Muscle of leg (tissue), 11 donors: ENCODE measurements around the gene CANT1. TPM values are rescaled to one million over a fixed set of nuclear protein-coding genes. Genes with fewer than 3 reads are reported as not detected.

ENCODE experiments used
- DNase-seq: peaks from one replicate; pipeline ENCODE4 v3.0.0; 2013
- H3K27ac ChIP-seq: one replicate; pipeline ENCODE4 v1.5.1; 2013; ENCODE audit warnings: mild to moderate bottlenecking, low read length, control low read depth
- H3K27me3 ChIP-seq: one replicate; pipeline ENCODE4 v1.6.1; 2013; ENCODE audit warnings: low read length; ENCODE audit not compliant: control insufficient read depth, insufficient read depth
- H3K36me3 ChIP-seq: one replicate; pipeline ENCODE4 v1.6.1; 2013; ENCODE audit warnings: low read length; ENCODE audit not compliant: control insufficient read depth, insufficient read depth
- H3K4me1 ChIP-seq: one replicate; pipeline ENCODE4 v1.6.1; 2013; ENCODE audit warnings: low read length; ENCODE audit not compliant: control insufficient read depth, insufficient read depth
- H3K4me3 ChIP-seq: one replicate; pipeline ENCODE4 v1.5.1; 2013; ENCODE audit warnings: low read length, control low read depth
- H3K9me3 ChIP-seq: replicated peaks from 2 replicates; pipeline ENCODE4 v1.6.1; 2013; ENCODE audit warnings: low read depth, low read length; ENCODE audit not compliant: control insufficient read depth
- WGBS: methylation state at CpG from one replicate; pipeline ENCODE4 v1.1.5; 2013; ENCODE audit warnings: missing lambda C conversion rate; ENCODE audit not compliant: insufficient coverage; 5-methylcytosine and 5-hydroxymethylcytosine counted together
- polyA plus RNA-seq, 8 donors: library from polyadenylated mRNA; unstranded; fragments of 120-200 nt; gene quantifications; one replicate each; pipeline versions ENCODE4 v1.2.1 to v1.2.3, GENCODE V29; 2013; ENCODE audit warnings: inconsistent platforms in 1 of 8, low replicate concordance in 1 of 8; ENCODE audit not compliant: insufficient read length in 8 of 8, insufficient read depth in 1 of 8
- total RNA-seq: library from RNA; stranded (reverse); fragments of 120-200 nt; gene quantifications from one replicate; pipeline ENCODE4 v1.2.4, GENCODE V29; 2013

Gene CANT1
- total and polyA plus RNA-seq, 9 donors = 21.7 to 41.5 (median 32.8) TPM

GRCh38 chr17:79049821-79050220, 40.3 kb upstream of the CANT1 start:
- Histone ChIP-seq H3K36me3 (no peaks in the 10 kb centered on the region), H3K27me3 (peaks cover 45% of the 10 kb centered on the region), H3K4me1 (peaks cover 41% of the 10 kb centered on the region), H3K27ac (no peak overlapping the region), H3K9me3 (peaks cover 12% of the 10 kb centered on the region), H3K4me3 (no peak overlapping the region)
- DNase-seq = no peak
- WGBS = 92% methylated on average over 6 of the region's 11 CpGs

GRCh38 chr17:79048826-79049755, 39.5 kb upstream of the CANT1 start:
- 78% methylated on average over 15 of the region's 21 CpGs for WGBS
- H3K4me1 ChIP-seq = peaks cover 41% of the 10 kb centered on the region
- DNase-seq = no peak
- H3K27ac ChIP-seq = no peak overlapping the region
- peaks cover 8% of the 10 kb centered on the region for H3K9me3 ChIP-seq
- H3K4me3 ChIP-seq = no peak overlapping the region
- H3K36me3 ChIP-seq = no peaks in the 10 kb centered on the region
- H3K27me3 ChIP-seq = peaks cover 52% of the 10 kb centered on the region

GRCh38 chr17:79047923-79048825, 38.6 kb upstream of the CANT1 start:
- no peak overlapping the region for H3K4me3 ChIP-seq

GRCh38 chr17:79047291-79047920, 37.8 kb upstream of the CANT1 start:
- peaks cover 55% of the 10 kb centered on the region for H3K27me3 ChIP-seq
- H3K27ac ChIP-seq = peak overlapping the region; percentile 74
- DNase-seq = no peak
- peaks cover 4% of the 10 kb centered on the region for H3K9me3 ChIP-seq
- WGBS = 61% methylated on average over 25 of the region's 30 CpGs
- peaks cover 41% of the 10 kb centered on the region for H3K4me1 ChIP-seq
- no peak overlapping the region for H3K4me3 ChIP-seq
- no peaks in the 10 kb centered on the region for H3K36me3 ChIP-seq

More at GRCh38 chr17:79047923-79048825, 38.6 kb upstream of the CANT1 start:
- H3K27ac ChIP-seq = no peak overlapping the region
- H3K27me3 ChIP-seq = peaks cover 55% of the 10 kb centered on the region
- DNase-seq = no peak
- 79% methylated on average over 37 of the region's 41 CpGs for WGBS
- no peaks in the 10 kb centered on the region for H3K36me3 ChIP-seq
- H3K4me1 ChIP-seq = peaks cover 41% of the 10 kb centered on the region
- peaks cover 4% of the 10 kb centered on the region for H3K9me3 ChIP-seq

- Histone ChIP-seq H3K27me3 (peaks cover 56% of the 10 kb centered on the region), H3K9me3 (peaks cover 4% of the 10 kb centered on the region), H3K27ac (peak overlapping the region; percentile 76), H3K4me1 (peaks cover 41% of the 10 kb centered on the region), H3K36me3 (no peaks in the 10 kb centered on the region), H3K4me3 (no peak overlapping the region)
- peak; percentile 96 for DNase-seq
- 13% methylated on average over 9 of the region's 15 CpGs for WGBS
Measured at GRCh38 chr17:79046916-79047280, 37.3 kb upstream of the CANT1 start.

- peak; percentile 87 for DNase-seq
- no peaks in the 10 kb centered on the region for H3K36me3 ChIP-seq
- WGBS = 26% methylated on average over 20 of the region's 25 CpGs
- H3K4me1 ChIP-seq = peaks cover 41% of the 10 kb centered on the region
- peak overlapping the region; percentile 76 for H3K27ac ChIP-seq
- peaks cover 4% of the 10 kb centered on the region for H3K9me3 ChIP-seq
- no peak overlapping the region for H3K4me3 ChIP-seq
- H3K27me3 ChIP-seq = peaks cover 57% of the 10 kb centered on the region
Measured at GRCh38 chr17:79046197-79046915, 36.8 kb upstream of the CANT1 start.

GRCh38 chr17:79045842-79046196, 36.3 kb upstream of the CANT1 start:
- Histone ChIP-seq H3K4me1 (peaks cover 41% of the 10 kb centered on the region), H3K9me3 (peaks cover 4% of the 10 kb centered on the region), H3K4me3 (no peak overlapping the region), H3K27me3 (peaks cover 55% of the 10 kb centered on the region), H3K36me3 (no peaks in the 10 kb centered on the region), H3K27ac (no peak overlapping the region)
- 2% methylated on average over 11 of the region's 11 CpGs for WGBS
- peak; percentile 89 for DNase-seq

GRCh38 chr17:79045001-79045729, 35.6 kb upstream of the CANT1 start:
- H3K27ac ChIP-seq = no peak overlapping the region
- no peaks in the 10 kb centered on the region for H3K36me3 ChIP-seq
- 84% methylated on average over 15 of the region's 15 CpGs for WGBS
- no peak for DNase-seq
- H3K4me3 ChIP-seq = no peak overlapping the region
- peaks cover 37% of the 10 kb centered on the region for H3K4me1 ChIP-seq
- H3K9me3 ChIP-seq = peaks cover 3% of the 10 kb centered on the region
- peaks cover 52% of the 10 kb centered on the region for H3K27me3 ChIP-seq

- Histone ChIP-seq H3K9me3 (no peaks in the 10 kb centered on the region), H3K4me3 (no peak overlapping the region), H3K27ac (no peak overlapping the region), H3K36me3 (no peaks in the 10 kb centered on the region), H3K27me3 (peaks cover 47% of the 10 kb centered on the region), H3K4me1 (peaks cover 33% of the 10 kb centered on the region)
- no peak for DNase-seq
- 92% methylated on average over 8 of the region's 11 CpGs for WGBS
Measured at GRCh38 chr17:79044462-79044861, 34.9 kb upstream of the CANT1 start.
